Esophagus squamous epithelium (tissue), 4 donors: ENCODE results near the gene RBM14.

Experiments used
- CTCF ChIP-seq, 6 experiments: fragments of 450-650 bp in 4 of 6; fragments of 200-600 bp in 2 of 6; sonication (generic) in 2 of 6; IDR thresholded peaks; one replicate each; pipeline ENCODE4 v1.5.1; 2016 to 2019; ENCODE audit warnings: antibody characterized with exemption in 6 of 6, mild to moderate bottlenecking in 4 of 6, moderate library complexity in 4 of 6
- POLR2A ChIP-seq, 4 donors: fragments of 450-650 bp; IDR thresholded peaks; one replicate each; pipeline ENCODE4 v1.6.1; 2017; ENCODE audit warnings: antibody characterized with exemption in 4 of 4, mild to moderate bottlenecking in 4 of 4, moderate library complexity in 3 of 4

GRCh38 chr11:66598993-66599392 is 17.4 kb upstream of the RBM14 start:
- no peak for TF ChIP-seq CTCF (IDR thresholded peaks at IDR 0.05)
- TF ChIP-seq POLR2A (IDR thresholded peaks at IDR 0.05) = no peak
